DOHH2 (cell line): ENCODE data around the gene SF3B1.
A peak's percentile ranks its signal among the peaks of the same experiment; 100 is the strongest.
"Not testable (repeated sequence)": the region's sequence is repeated elsewhere in the genome, so short reads cannot be mapped to it uniquely, and the experiment has no call there.

Source experiments
- H3F3A ChIP-seq: fragments of 200-600 bp; sonication (generic), shearing (Covaris generic); 2 replicates; pipeline ENCODE4 v1.6.0; 2016; ENCODE audit warnings: antibody characterized with exemption, mild to moderate bottlenecking; ENCODE audit not compliant: control insufficient read depth, insufficient read depth
- H3K27ac ChIP-seq: fragments of 200-600 bp; sonication (generic); 2 replicates; pipeline ENCODE4 v1.5.1; 2014; ENCODE audit warnings: low read depth, mild to moderate bottlenecking, low read length, moderate library complexity
- H3K27me3 ChIP-seq: fragments of 200-600 bp; sonication (generic); 2 replicates; pipeline ENCODE4 v1.6.1; 2014; ENCODE audit warnings: mild to moderate bottlenecking, low read length, mixed read lengths; ENCODE audit not compliant: control insufficient read depth
- H3K36me3 ChIP-seq: fragments of 200-600 bp; sonication (generic); 2 replicates; pipeline ENCODE4 v1.6.1; 2014; ENCODE audit warnings: mild to moderate bottlenecking, low read length, moderate library complexity, mixed read lengths; ENCODE audit not compliant: control insufficient read depth
- H3K4me1 ChIP-seq: fragments of 200-600 bp; sonication (generic); 2 replicates; pipeline ENCODE4 v1.6.1; 2014; ENCODE audit warnings: mild to moderate bottlenecking, low read length, mixed read lengths; ENCODE audit not compliant: control insufficient read depth
- H3K4me2 ChIP-seq: fragments of 200-600 bp; sonication (generic); 2 replicates; pipeline ENCODE4 v1.6.0; 2014; ENCODE audit warnings: mild to moderate bottlenecking, low read length, moderate library complexity
- H3K4me3 ChIP-seq: fragments of 200-600 bp; sonication (generic); 2 replicates; pipeline ENCODE4 v1.5.1; 2014; ENCODE audit warnings: mild to moderate bottlenecking, low read length, mixed read lengths
- H3K79me2 ChIP-seq: fragments of 200-600 bp; sonication (generic); 2 replicates; pipeline ENCODE4 v1.6.1; 2014; ENCODE audit warnings: mild to moderate bottlenecking, low read length, mixed read lengths; ENCODE audit not compliant: control insufficient read depth
- H3K9me2 ChIP-seq: fragments of 200-600 bp; sonication (generic); replicated peaks from 2 replicates; pipeline ENCODE4 v1.6.1; 2014; ENCODE audit warnings: mild to moderate bottlenecking, low read length, mixed read lengths; ENCODE audit not compliant: control insufficient read depth
- H3K9me3 ChIP-seq: fragments of 200-600 bp; sonication (generic); 2 replicates; pipeline ENCODE4 v1.6.1; 2014; ENCODE audit warnings: antibody characterized with exemption, low read length, mixed read lengths; ENCODE audit not compliant: control insufficient read depth, insufficient read depth
- H4K20me1 ChIP-seq: fragments of 200-600 bp; sonication (generic); 2 replicates; pipeline ENCODE4 v1.6.0; 2014; ENCODE audit warnings: low read depth, mild to moderate bottlenecking, antibody characterized with exemption, low read length, moderate library complexity; ENCODE audit not compliant: control insufficient read depth, insufficient read depth
- EZH2phosphoT487 ChIP-seq: fragments of 200-600 bp; sonication (generic); IDR thresholded peaks from 2 replicates; pipeline ENCODE4 v1.6.1; 2017; ENCODE audit warnings: borderline replicate concordance, mild to moderate bottlenecking, antibody characterized with exemption, low read length, moderate library complexity, mixed read lengths
- TF ChIP-seq, protein P1 (sequence below): fragments of 200-600 bp; sonication (generic); IDR thresholded peaks from one replicate; pipeline ENCODE4 v1.5.1; 2014; ENCODE audit warnings: antibody characterized with exemption, mild to moderate bottlenecking, low read depth, low read length; ENCODE audit not compliant: poor library complexity, severe bottlenecking

SF3B1 gene

GRCh38 chr2:197353393-197354168 is 81.2 kb downstream of the SF3B1 start:
- H3K79me2 ChIP-seq = peaks cover 69% of the 10 kb centered on the region
- H3K27me3 ChIP-seq = no peaks in the 10 kb centered on the region
- peaks cover 4% of the 10 kb centered on the region; the same call in 1 of the 2 replicates for H4K20me1 ChIP-seq
- peaks cover 60% of the 10 kb centered on the region for H3K36me3 ChIP-seq
- no peaks in the 10 kb centered on the region for H3K9me3 ChIP-seq
- H3F3A ChIP-seq = 0 out of 2 replicates have a peak, but pooled peaks cover 2% of the 10 kb centered on the region
- H3K4me1 ChIP-seq = peaks cover 42% of the 10 kb centered on the region
- TF ChIP-seq EZH2phosphoT487 = no peak
- TF ChIP-seq, protein P1, sequence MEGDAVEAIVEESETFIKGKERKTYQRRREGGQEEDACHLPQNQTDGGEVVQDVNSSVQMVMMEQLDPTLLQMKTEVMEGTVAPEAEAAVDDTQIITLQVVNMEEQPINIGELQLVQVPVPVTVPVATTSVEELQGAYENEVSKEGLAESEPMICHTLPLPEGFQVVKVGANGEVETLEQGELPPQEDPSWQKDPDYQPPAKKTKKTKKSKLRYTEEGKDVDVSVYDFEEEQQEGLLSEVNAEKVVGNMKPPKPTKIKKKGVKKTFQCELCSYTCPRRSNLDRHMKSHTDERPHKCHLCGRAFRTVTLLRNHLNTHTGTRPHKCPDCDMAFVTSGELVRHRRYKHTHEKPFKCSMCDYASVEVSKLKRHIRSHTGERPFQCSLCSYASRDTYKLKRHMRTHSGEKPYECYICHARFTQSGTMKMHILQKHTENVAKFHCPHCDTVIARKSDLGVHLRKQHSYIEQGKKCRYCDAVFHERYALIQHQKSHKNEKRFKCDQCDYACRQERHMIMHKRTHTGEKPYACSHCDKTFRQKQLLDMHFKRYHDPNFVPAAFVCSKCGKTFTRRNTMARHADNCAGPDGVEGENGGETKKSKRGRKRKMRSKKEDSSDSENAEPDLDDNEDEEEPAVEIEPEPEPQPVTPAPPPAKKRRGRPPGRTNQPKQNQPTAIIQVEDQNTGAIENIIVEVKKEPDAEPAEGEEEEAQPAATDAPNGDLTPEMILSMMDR = no peak
- no peaks in the 10 kb centered on the region for H3K9me2 ChIP-seq
- H3K4me3 ChIP-seq = peak overlapping the region; percentile 76
- H3K4me2 ChIP-seq = peak overlapping the region; percentile 75
- no peak overlapping the region for H3K27ac ChIP-seq

- peaks cover 94% of the 10 kb centered on the region for H3K36me3 ChIP-seq
- peaks cover 32% of the 10 kb centered on the region for H3K4me1 ChIP-seq
- no peaks in the 10 kb centered on the region for H3F3A ChIP-seq
- peaks cover 74% of the 10 kb centered on the region for H3K79me2 ChIP-seq
- H4K20me1 ChIP-seq = peaks cover 4% of the 10 kb centered on the region; the same call in 1 of the 2 replicates
- no peak overlapping the region for H3K27ac ChIP-seq
- H3K27me3 ChIP-seq = no peaks in the 10 kb centered on the region
- TF ChIP-seq, protein P1 = no peak
- no peak for TF ChIP-seq EZH2phosphoT487
- no peak overlapping the region for H3K4me3 ChIP-seq
- no peaks in the 10 kb centered on the region for H3K9me3 ChIP-seq
- no peak overlapping the region for H3K4me2 ChIP-seq
- H3K9me2 ChIP-seq = no peaks in the 10 kb centered on the region
Observed at GRCh38 chr2:197349699-197350098, 85.1 kb downstream of the SF3B1 start.

- peaks cover 4% of the 10 kb centered on the region; the same call in 1 of the 2 replicates for H4K20me1 ChIP-seq
- H3K36me3 ChIP-seq = peaks cover 93% of the 10 kb centered on the region
- H3K27me3 ChIP-seq = no peaks in the 10 kb centered on the region
- TF ChIP-seq EZH2phosphoT487 = no peak
- no peak overlapping the region for H3K27ac ChIP-seq
- peaks cover 24% of the 10 kb centered on the region for H3K4me1 ChIP-seq
- no peak overlapping the region for H3K4me2 ChIP-seq
- H3K9me3 ChIP-seq = no peaks in the 10 kb centered on the region
- H3F3A ChIP-seq = no peaks in the 10 kb centered on the region
- H3K4me3 ChIP-seq = no peak overlapping the region
- H3K79me2 ChIP-seq = peaks cover 66% of the 10 kb centered on the region
- no peaks in the 10 kb centered on the region for H3K9me2 ChIP-seq
Observed at GRCh38 chr2:197348721-197349360, 86.0 kb downstream of the SF3B1 start.

- no peak for TF ChIP-seq EZH2phosphoT487
- TF ChIP-seq, protein P1 = no peak
- H3K79me2 ChIP-seq = peaks cover 43% of the 10 kb centered on the region
- H3K27me3 ChIP-seq = no peaks in the 10 kb centered on the region
- no peaks in the 10 kb centered on the region for H3K9me2 ChIP-seq
- no peaks in the 10 kb centered on the region for H3K4me1 ChIP-seq
- no peaks in the 10 kb centered on the region for H3K9me3 ChIP-seq
- peaks cover 87% of the 10 kb centered on the region for H3K36me3 ChIP-seq
- H3K4me3 ChIP-seq = no peak overlapping the region
- no peak overlapping the region for H3K27ac ChIP-seq
- H3K4me2 ChIP-seq = no peak overlapping the region
- H3F3A ChIP-seq = no peaks in the 10 kb centered on the region
- no peaks in the 10 kb centered on the region for H4K20me1 ChIP-seq
Observed at GRCh38 chr2:197345846-197346370, 88.9 kb downstream of the SF3B1 start.

DNA sequence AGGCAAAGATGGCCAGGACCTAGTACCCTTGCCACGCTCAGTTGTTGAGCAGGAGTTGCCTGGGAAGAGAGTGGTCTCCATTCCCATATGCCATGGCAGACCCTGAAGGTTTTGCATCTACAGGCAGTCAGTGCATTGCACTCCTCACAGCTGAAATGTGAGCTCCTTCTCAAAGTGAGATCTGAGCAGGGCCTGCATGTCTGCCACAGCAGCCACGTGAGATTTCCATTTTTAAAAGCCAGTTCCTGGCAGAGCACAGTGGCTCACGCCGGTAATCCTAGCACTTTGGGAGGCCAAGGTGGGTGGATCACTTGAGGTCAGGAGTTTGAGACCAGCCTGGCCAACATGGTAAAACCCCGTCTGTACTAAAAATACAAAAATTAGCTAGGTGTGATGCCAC is 90.9 kb downstream of the SF3B1 start:
- H3K4me2 ChIP-seq, H3K27me3 ChIP-seq, H3K9me2 ChIP-seq, H4K20me1 ChIP-seq, H3K4me1 ChIP-seq, H3K4me3 ChIP-seq, H3F3A ChIP-seq, H3K27ac ChIP-seq, H3K9me3 ChIP-seq: not testable (repeated sequence)
- H3K36me3 ChIP-seq = peaks cover 88% of the 10 kb centered on the region
- H3K79me2 ChIP-seq = peaks cover 35% of the 10 kb centered on the region
